PFSK-1 (cell line): ENCODE data around the gene HTRA2.

Source experiments
- FOXP2 ChIP-seq: optimal IDR thresholded peaks from 2 replicates; pipeline ENCODE3; 2011; ENCODE audit warnings: borderline replicate concordance, control low read depth, inconsistent platforms; ENCODE audit not compliant: insufficient read depth; ENCODE audit errors: extremely low read length, extremely low read depth
- POLR2AphosphoS5 ChIP-seq: IDR thresholded peaks from 2 replicates; pipeline ENCODE4 v1.6.1; 2012; ENCODE audit warnings: low read depth, mild to moderate bottlenecking, control low read depth, low read length, moderate library complexity
- SIN3A ChIP-seq: IDR thresholded peaks from 2 replicates; pipeline ENCODE4 v1.6.1; 2012; ENCODE audit warnings: mild to moderate bottlenecking, low read length, moderate library complexity, borderline replicate concordance; ENCODE audit not compliant: insufficient read depth
- TAF1 ChIP-seq: IDR thresholded peaks from 2 replicates; pipeline ENCODE4 v1.6.1; 2012; ENCODE audit warnings: low read length, control low read depth, borderline replicate concordance; ENCODE audit not compliant: insufficient read depth
- TF ChIP-seq, protein P1 (sequence below), 2 experiments: IDR thresholded peaks; 2 replicates each; pipeline versions ENCODE4 v1.6.1 to v1.8.0; 2011 to 2012; ENCODE audit warnings: low read depth in 2 of 2, low read length in 2 of 2, control low read depth in 1 of 2, inconsistent platforms in 1 of 2, mild to moderate bottlenecking in 1 of 2, moderate library complexity in 1 of 2; ENCODE audit not compliant: insufficient read depth in 1 of 2

HTRA2 gene

GRCh38 chr2:74528600-74529356 is 955 bp upstream of the HTRA2 start:
- no peak for TF ChIP-seq TAF1
- TF ChIP-seq FOXP2, result no peak

DNA sequence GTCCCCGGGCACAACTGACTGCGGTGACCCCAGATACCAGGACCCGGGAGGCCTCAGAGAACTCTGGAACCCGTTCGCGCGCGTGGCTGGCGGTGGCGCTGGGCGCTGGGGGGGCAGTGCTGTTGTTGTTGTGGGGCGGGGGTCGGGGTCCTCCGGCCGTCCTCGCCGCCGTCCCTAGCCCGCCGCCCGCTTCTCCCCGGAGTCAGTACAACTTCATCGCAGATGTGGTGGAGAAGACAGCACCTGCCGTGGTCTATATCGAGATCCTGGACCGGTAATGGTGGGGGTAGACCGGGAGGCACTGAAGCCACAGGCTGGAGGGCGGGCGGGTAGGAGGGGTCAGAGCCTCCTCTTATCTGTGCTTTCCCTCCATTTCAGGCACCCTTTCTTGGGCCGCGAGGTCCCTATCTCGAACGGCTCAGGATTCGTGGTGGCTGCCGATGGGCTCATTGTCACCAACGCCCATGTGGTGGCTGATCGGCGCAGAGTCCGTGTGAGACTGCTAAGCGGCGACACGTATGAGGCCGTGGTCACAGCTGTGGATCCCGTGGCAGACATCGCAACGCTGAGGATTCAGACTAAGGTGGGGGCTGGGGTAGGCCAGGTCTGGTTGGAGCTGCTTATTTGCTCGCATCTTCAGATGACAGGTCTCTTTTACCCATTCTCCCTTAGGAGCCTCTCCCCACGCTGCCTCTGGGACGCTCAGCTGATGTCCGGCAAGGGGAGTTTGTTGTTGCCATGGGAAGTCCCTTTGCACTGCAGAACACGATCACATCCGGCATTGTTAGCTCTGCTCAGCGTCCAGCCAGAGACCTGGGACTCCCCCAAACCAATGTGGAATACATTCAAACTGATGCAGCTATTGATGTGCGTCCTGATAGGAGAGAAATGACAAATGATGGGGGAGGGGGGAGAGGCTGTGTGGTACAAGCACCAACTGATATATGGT is 780 bp downstream of the HTRA2 start:
- TF ChIP-seq POLR2AphosphoS5 (no peak), SIN3A (peak; percentile 89; the same call in 1 of the 2 replicates)

DNA sequence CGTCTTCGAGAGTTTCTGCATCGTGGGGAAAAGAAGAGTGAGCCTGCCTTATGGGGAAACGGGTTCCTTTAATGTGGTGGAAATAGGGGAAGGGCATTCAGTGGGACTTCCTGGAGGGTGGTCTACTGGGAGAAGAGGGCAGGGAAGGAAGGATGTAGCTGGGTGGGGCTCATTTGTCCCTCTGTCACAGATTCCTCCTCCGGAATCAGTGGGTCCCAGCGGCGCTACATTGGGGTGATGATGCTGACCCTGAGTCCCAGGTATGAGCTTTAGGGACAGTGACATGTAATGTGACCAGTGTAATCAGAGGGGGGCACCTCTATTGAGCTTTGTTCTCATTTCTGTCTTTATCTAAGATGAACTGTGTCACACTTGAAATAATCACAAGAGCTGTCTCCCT is 1.9 kb downstream of the HTRA2 start:
- TF ChIP-seq TAF1 (no peak), POLR2AphosphoS5 (no peak), FOXP2 (no peak), SIN3A (no peak)
- TF ChIP-seq, protein P1, sequence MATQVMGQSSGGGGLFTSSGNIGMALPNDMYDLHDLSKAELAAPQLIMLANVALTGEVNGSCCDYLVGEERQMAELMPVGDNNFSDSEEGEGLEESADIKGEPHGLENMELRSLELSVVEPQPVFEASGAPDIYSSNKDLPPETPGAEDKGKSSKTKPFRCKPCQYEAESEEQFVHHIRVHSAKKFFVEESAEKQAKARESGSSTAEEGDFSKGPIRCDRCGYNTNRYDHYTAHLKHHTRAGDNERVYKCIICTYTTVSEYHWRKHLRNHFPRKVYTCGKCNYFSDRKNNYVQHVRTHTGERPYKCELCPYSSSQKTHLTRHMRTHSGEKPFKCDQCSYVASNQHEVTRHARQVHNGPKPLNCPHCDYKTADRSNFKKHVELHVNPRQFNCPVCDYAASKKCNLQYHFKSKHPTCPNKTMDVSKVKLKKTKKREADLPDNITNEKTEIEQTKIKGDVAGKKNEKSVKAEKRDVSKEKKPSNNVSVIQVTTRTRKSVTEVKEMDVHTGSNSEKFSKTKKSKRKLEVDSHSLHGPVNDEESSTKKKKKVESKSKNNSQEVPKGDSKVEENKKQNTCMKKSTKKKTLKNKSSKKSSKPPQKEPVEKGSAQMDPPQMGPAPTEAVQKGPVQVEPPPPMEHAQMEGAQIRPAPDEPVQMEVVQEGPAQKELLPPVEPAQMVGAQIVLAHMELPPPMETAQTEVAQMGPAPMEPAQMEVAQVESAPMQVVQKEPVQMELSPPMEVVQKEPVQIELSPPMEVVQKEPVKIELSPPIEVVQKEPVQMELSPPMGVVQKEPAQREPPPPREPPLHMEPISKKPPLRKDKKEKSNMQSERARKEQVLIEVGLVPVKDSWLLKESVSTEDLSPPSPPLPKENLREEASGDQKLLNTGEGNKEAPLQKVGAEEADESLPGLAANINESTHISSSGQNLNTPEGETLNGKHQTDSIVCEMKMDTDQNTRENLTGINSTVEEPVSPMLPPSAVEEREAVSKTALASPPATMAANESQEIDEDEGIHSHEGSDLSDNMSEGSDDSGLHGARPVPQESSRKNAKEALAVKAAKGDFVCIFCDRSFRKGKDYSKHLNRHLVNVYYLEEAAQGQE (IDR thresholded peaks at IDR 0.05; ENCODE audit: insufficient read depth in 1 of 2, low read depth in 2 of 2, low read length in 2 of 2), result no peak

GRCh38 chr2:74532222-74532621 is 2.5 kb downstream of the HTRA2 start:
- TF ChIP-seq TAF1, result no peak
- TF ChIP-seq, protein P1 (IDR thresholded peaks at IDR 0.05; ENCODE audit: insufficient read depth in 1 of 2, low read depth in 2 of 2, low read length in 2 of 2), result no peak
- no peak for TF ChIP-seq SIN3A
- TF ChIP-seq FOXP2, result no peak
- no peak for TF ChIP-seq POLR2AphosphoS5

DNA sequence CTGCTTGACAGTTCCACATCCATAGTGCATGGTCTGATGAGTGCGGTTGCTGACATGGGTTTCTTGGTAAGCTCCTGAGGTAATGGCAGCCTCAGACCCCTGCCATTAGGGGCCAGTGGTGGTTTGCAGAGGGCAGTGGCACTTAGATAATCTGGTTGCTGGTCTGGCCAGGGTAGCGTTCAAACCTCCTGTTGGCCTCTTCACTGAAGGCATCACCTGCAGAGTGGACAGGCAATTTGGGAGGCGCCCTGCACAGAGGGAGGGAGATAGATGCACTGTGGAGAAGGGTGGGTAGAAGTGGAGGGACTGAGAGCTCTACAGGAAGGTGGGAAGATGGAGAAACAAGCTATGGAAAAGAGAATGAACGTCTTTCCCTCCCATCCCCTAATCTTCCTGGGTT is 3.7 kb downstream of the HTRA2 start:
- TF ChIP-seq, protein P1 (IDR thresholded peaks at IDR 0.05; ENCODE audit: insufficient read depth in 1 of 2, low read depth in 2 of 2, low read length in 2 of 2), result no peak
- TF ChIP-seq POLR2AphosphoS5 (no peak), TAF1 (no peak), SIN3A (no peak), FOXP2 (no peak)

- TF ChIP-seq POLR2AphosphoS5 (no peak), SIN3A (no peak), TAF1 (no peak), FOXP2 (no peak)
- TF ChIP-seq, protein P1 (IDR thresholded peaks at IDR 0.05; ENCODE audit: insufficient read depth in 1 of 2, low read depth in 2 of 2, low read length in 2 of 2), result no peak
These were observed 4.7 kb downstream of the HTRA2 start for GRCh38 chr2:74534411-74534810.
